Panc1 (cell line): ENCODE results near the gene CAPN2.

Experiments used
- CTCF ChIP-seq: fragments of 450-650 bp; IDR thresholded peaks from 2 replicates; pipeline ENCODE4 v1.5.1; 2017; ENCODE audit warnings: mild to moderate bottlenecking
- POLR2AphosphoS5 ChIP-seq: IDR thresholded peaks from 2 replicates; pipeline ENCODE4 v1.6.1; 2012; ENCODE audit warnings: mild to moderate bottlenecking, low read depth, low read length, moderate library complexity
- SIN3A ChIP-seq: IDR thresholded peaks from 2 replicates; pipeline ENCODE4 v1.6.1; 2012; ENCODE audit warnings: low read depth, mild to moderate bottlenecking, low read length, moderate library complexity, borderline replicate concordance; ENCODE audit not compliant: insufficient read depth

DNA sequence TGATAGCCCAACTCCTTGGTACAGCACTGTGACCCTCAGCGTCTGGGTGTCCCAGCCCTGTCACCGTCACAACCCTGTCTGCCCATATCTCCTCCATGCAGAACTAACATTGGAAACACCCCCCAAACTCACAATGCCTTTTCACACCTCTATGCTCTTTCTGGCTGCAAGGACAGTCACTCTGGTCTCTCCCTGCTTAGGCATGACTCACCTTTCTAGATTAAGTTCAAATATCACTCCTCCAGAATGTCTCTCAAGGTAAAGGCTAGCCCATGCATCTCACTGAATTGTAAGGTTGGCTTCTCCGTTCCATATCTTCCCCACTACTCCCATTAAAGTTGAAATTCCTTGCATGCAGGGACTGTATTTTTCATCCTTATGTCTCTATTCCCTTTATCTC lies 29.8 kb upstream of the CAPN2 start:
- TF ChIP-seq CTCF (no peak), POLR2AphosphoS5 (no peak), SIN3A (no peak)
